ENCODE data around the gene LEP.

LEP gene

GRCh38 chr7:128247640-128248194 is 6.6 kb downstream of the LEP start:
- ChIA-PET POLR2A (no interaction called here), CTCF (no interaction called here)
- no peak for DNase-seq (ENCODE audit: extremely low spot score)
- TF ChIP-seq TARDBP (IDR thresholded peaks at IDR 0.05) (no peak), BHLHE40 (IDR thresholded peaks at IDR 0.05; ENCODE audit: borderline replicate concordance) (no peak), SUZ12 (IDR thresholded peaks at IDR 0.05) (no peak), FOXA1 (IDR thresholded peaks at IDR 0.05) (no peak), CTBP1 (IDR thresholded peaks at IDR 0.05; ENCODE audit: borderline replicate concordance) (no peak), NFRKB (IDR thresholded peaks at IDR 0.05) (no peak), ZNF384 (IDR thresholded peaks at IDR 0.05) (no peak), LEF1 (IDR thresholded peaks at IDR 0.05; ENCODE audit: borderline replicate concordance) (no peak), FOXK2 (IDR thresholded peaks at IDR 0.05) (no peak)

GRCh38 chr7:128251337-128251736 is 10.3 kb downstream of the LEP start:
- CTCF ChIA-PET: no interaction called here
- TF ChIP-seq NFRKB (IDR thresholded peaks at IDR 0.05) (no peak), PKNOX1 (IDR thresholded peaks at IDR 0.05) (no peak), L3MBTL2 (conservative IDR thresholded peaks at IDR 0.05) (no peak), HDGF (IDR thresholded peaks at IDR 0.05; ENCODE audit: borderline replicate concordance) (no peak), ARNT (IDR thresholded peaks at IDR 0.05) (no peak), LEF1 (IDR thresholded peaks at IDR 0.05; ENCODE audit: borderline replicate concordance) (no peak)
- no peak for DNase-seq (ENCODE audit: extremely low spot score)
- POLR2A ChIA-PET: no interaction called here

GRCh38 chr7:128253701-128254100 is 12.6 kb downstream of the LEP start:
- ChIA-PET CTCF (no interaction called here), POLR2A (no interaction called here)
- TF ChIP-seq FOXM1 (IDR thresholded peaks at IDR 0.05; ENCODE audit: borderline replicate concordance): no peak
- DNase-seq (ENCODE audit: extremely low spot score): no peak

GRCh38 chr7:128254470-128254869 is 13.4 kb downstream of the LEP start:
- DNase-seq (ENCODE audit: extremely low spot score): no peak
- ChIA-PET POLR2A (no interaction called here), CTCF (no interaction called here)
- TF ChIP-seq L3MBTL2 (conservative IDR thresholded peaks at IDR 0.05) (no peak), FOXM1 (IDR thresholded peaks at IDR 0.05; ENCODE audit: borderline replicate concordance) (no peak), PKNOX1 (IDR thresholded peaks at IDR 0.05) (no peak), TARDBP (IDR thresholded peaks at IDR 0.05) (no peak), HDGF (IDR thresholded peaks at IDR 0.05; ENCODE audit: borderline replicate concordance) (no peak)

- CTCF ChIA-PET: no interaction called here
Measured at GRCh38 chr7:128255271-128255670, 14.2 kb downstream of the LEP start.

GRCh38 chr7:128257458-128257857 is 16.4 kb downstream of the LEP start:
- ChIA-PET POLR2A (no interaction called here), CTCF (no interaction called here)
- no peak for DNase-seq (ENCODE audit: extremely low spot score)
- TF ChIP-seq ARNT (IDR thresholded peaks at IDR 0.05): no peak
- no peak for TF ChIP-seq L3MBTL2 (conservative IDR thresholded peaks at IDR 0.05)
- no peak for TF ChIP-seq PKNOX1 (IDR thresholded peaks at IDR 0.05)
- TF ChIP-seq SP1 (IDR thresholded peaks at IDR 0.05): no peak
- no peak for TF ChIP-seq FOXM1 (IDR thresholded peaks at IDR 0.05; ENCODE audit: borderline replicate concordance)
- TF ChIP-seq FOXA1 (IDR thresholded peaks at IDR 0.05): no peak
- no peak for TF ChIP-seq LEF1 (IDR thresholded peaks at IDR 0.05; ENCODE audit: borderline replicate concordance)
- no peak for TF ChIP-seq BHLHE40 (IDR thresholded peaks at IDR 0.05; ENCODE audit: borderline replicate concordance)
- no peak for TF ChIP-seq ELF4 (IDR thresholded peaks at IDR 0.05)
- no peak for TF ChIP-seq TARDBP (IDR thresholded peaks at IDR 0.05)
- TF ChIP-seq CTBP1 (IDR thresholded peaks at IDR 0.05; ENCODE audit: borderline replicate concordance): no peak
- TF ChIP-seq SUZ12 (IDR thresholded peaks at IDR 0.05): no peak
- no peak for TF ChIP-seq HDGF (IDR thresholded peaks at IDR 0.05; ENCODE audit: borderline replicate concordance)
- no peak for TF ChIP-seq ZNF384 (IDR thresholded peaks at IDR 0.05)
- TF ChIP-seq NFRKB (IDR thresholded peaks at IDR 0.05): no peak
- no peak for TF ChIP-seq FOXK2 (IDR thresholded peaks at IDR 0.05)

More at GRCh38 chr7:128255271-128255670, 14.2 kb downstream of the LEP start:
- no peak for DNase-seq (ENCODE audit: extremely low spot score)
- POLR2A ChIA-PET: no interaction called here
- no peak for TF ChIP-seq SP1 (IDR thresholded peaks at IDR 0.05)
- no peak for TF ChIP-seq CTBP1 (IDR thresholded peaks at IDR 0.05; ENCODE audit: borderline replicate concordance)
- no peak for TF ChIP-seq SUZ12 (IDR thresholded peaks at IDR 0.05)
- no peak for TF ChIP-seq BHLHE40 (IDR thresholded peaks at IDR 0.05; ENCODE audit: borderline replicate concordance)
- TF ChIP-seq HDGF (IDR thresholded peaks at IDR 0.05; ENCODE audit: borderline replicate concordance): no peak
- TF ChIP-seq FOXA1 (IDR thresholded peaks at IDR 0.05): no peak
- no peak for TF ChIP-seq ELF4 (IDR thresholded peaks at IDR 0.05)
- TF ChIP-seq ARNT (IDR thresholded peaks at IDR 0.05): no peak
- no peak for TF ChIP-seq L3MBTL2 (conservative IDR thresholded peaks at IDR 0.05)
- no peak for TF ChIP-seq NFRKB (IDR thresholded peaks at IDR 0.05)
- TF ChIP-seq ZNF384 (IDR thresholded peaks at IDR 0.05): no peak
- no peak for TF ChIP-seq FOXM1 (IDR thresholded peaks at IDR 0.05; ENCODE audit: borderline replicate concordance)
- TF ChIP-seq PKNOX1 (IDR thresholded peaks at IDR 0.05): no peak
- TF ChIP-seq TARDBP (IDR thresholded peaks at IDR 0.05): no peak
- TF ChIP-seq LEF1 (IDR thresholded peaks at IDR 0.05; ENCODE audit: borderline replicate concordance): no peak
- TF ChIP-seq FOXK2 (IDR thresholded peaks at IDR 0.05): no peak
